ENCODE data around the gene ANKS1B.
A peak's percentile ranks its signal among the peaks of the same experiment; 100 is the strongest.

ANKS1B gene

GRCh38 chr12:98691351-98691750 lies 1293.4 kb downstream of the ANKS1B start:
- peak in 2 of 3 donors; percentile 7 to 40 for DNase-seq

- no peak for DNase-seq
Measured at GRCh38 chr12:98686603-98687002, 1298.1 kb downstream of the ANKS1B start.

Measured in suppressor macrophage treated with lipopolysaccharide for 1 hour (primary cell).